Spleen (tissue), 7 donors: ENCODE measurements around the gene TWIST2.

ENCODE experiments used
- POLR2A ChIP-seq, 3 donors: fragments of 450-650 bp; IDR thresholded peaks; one replicate each; pipeline ENCODE4 v1.5.1; 2017; ENCODE audit warnings: antibody characterized with exemption in 3 of 3, mild to moderate bottlenecking in 1 of 3
- POLR2AphosphoS5 ChIP-seq, 3 donors: sonication (generic); formaldehyde crosslinking; IDR thresholded peaks; one replicate each; pipeline ENCODE4 v1.5.1; 2017; ENCODE audit warnings: antibody characterized with exemption in 3 of 3
- TF ChIP-seq, protein P1 (sequence below), 11 experiments: fragments of 200-600 bp in 7 of 11; fragments of 450-650 bp in 4 of 11; sonication (generic) in 4 of 11; IDR thresholded peaks in 8 of 11; conservative IDR thresholded peaks in 3 of 11; 1 replicate in 7 of 11; 2 replicates in 4 of 11; pipeline versions ENCODE4 v1.4.0 to v1.8.0; 2016 to 2021; ENCODE audit warnings: antibody characterized with exemption in 11 of 11, inconsistent platforms in 4 of 11, mild to moderate bottlenecking in 1 of 11
- donor health status: DM: no; HTN: no; CAD: no; lungs with moderate emphysema.
- donor health status: DM: no; HTN: no; CAD: no.
- donor health status: DM: no; HTN: no; CAD: no.

DNA sequence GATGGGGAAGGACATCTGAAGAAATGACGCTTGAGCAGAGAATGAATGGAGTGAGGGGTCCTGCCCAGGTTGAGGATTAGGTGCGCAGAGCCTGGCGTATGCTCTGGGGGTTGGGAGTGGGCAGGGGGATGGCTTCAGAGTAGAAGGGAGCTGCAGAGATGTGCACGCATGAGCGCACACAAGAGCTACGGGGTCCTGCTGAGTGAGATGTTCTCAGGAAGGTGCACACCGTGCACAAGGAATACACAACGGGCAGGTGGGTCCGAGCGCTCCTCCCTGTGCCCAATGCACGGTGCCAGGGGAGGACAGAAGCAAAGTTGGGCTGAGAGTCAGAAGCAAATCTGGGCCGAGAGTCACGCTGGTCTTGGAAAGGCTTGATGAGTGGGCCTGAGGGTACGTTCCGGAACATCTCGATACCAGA, 25.5 kb downstream of the TWIST2 start:
- TF ChIP-seq, protein P1, sequence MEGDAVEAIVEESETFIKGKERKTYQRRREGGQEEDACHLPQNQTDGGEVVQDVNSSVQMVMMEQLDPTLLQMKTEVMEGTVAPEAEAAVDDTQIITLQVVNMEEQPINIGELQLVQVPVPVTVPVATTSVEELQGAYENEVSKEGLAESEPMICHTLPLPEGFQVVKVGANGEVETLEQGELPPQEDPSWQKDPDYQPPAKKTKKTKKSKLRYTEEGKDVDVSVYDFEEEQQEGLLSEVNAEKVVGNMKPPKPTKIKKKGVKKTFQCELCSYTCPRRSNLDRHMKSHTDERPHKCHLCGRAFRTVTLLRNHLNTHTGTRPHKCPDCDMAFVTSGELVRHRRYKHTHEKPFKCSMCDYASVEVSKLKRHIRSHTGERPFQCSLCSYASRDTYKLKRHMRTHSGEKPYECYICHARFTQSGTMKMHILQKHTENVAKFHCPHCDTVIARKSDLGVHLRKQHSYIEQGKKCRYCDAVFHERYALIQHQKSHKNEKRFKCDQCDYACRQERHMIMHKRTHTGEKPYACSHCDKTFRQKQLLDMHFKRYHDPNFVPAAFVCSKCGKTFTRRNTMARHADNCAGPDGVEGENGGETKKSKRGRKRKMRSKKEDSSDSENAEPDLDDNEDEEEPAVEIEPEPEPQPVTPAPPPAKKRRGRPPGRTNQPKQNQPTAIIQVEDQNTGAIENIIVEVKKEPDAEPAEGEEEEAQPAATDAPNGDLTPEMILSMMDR (IDR thresholded peaks at IDR 0.05 in 8 of 11, conservative IDR thresholded peaks at IDR 0.05 in 3 of 11), result no peak
- TF ChIP-seq POLR2A (IDR thresholded peaks at IDR 0.05), result no peak
- no peak for TF ChIP-seq POLR2AphosphoS5 (IDR thresholded peaks at IDR 0.05)
